Activated CD4-positive, alpha-beta memory T cell treated with anti-CD3 and anti-CD28 coated beads for 36 hours (primary cell): Measurements from ENCODE around the gene THADA. TPM values are rescaled to one million over a fixed set of nuclear protein-coding genes. Genes with fewer than 3 reads are reported as not detected.

Experiments
- CTCF ChIA-PET: fragments of 350-600 bp; sonication (Branson Sonifier 250); formaldehyde crosslinking; loops from one replicate; lab custom pipeline; 2021; ENCODE audit warnings: antibody characterized with exemption, inconsistent platforms; lab: Charles Lee
- POLR2A ChIA-PET: fragments of 350-600 bp; sonication (Branson Sonifier 250); formaldehyde crosslinking; loops from one replicate; lab custom pipeline; 2021; ENCODE audit warnings: antibody characterized with exemption; lab: Charles Lee
- DNase-seq: peaks from one replicate; pipeline ENCODE4 v3.0.0-alpha.2; 2020
- H3K27ac Mint-ChIP-seq: one replicate; pipeline ENCODE4 v1.8.0; 2021; ENCODE audit warnings: mixed read lengths
- H3K27me3 Mint-ChIP-seq: one replicate; pipeline ENCODE4 v1.8.0; 2021; ENCODE audit warnings: mixed read lengths
- H3K36me3 Mint-ChIP-seq: one replicate; pipeline ENCODE4 v1.8.0; 2021; ENCODE audit warnings: mixed read lengths
- H3K4me1 Mint-ChIP-seq: one replicate; pipeline ENCODE4 v1.8.0; 2021; ENCODE audit warnings: low read depth, mixed read lengths
- H3K4me3 Mint-ChIP-seq: one replicate; pipeline ENCODE4 v1.8.0; 2021; ENCODE audit warnings: mild to moderate bottlenecking, mixed read lengths
- H3K9me3 Mint-ChIP-seq: one replicate; pipeline ENCODE4 v1.8.0; 2021; ENCODE audit warnings: mixed read lengths
- intact Hi-C: fragments of 100-400 bp; cut with micrococcal nuclease; formaldehyde crosslinking; loops from one replicate; pipeline ENCODE4 v1.15.1; 2023
- total RNA-seq, 2 experiments: library from RNA; stranded (reverse); gene quantifications; one replicate each; pipeline ENCODE4 v1.2.3, GENCODE V29; 2021

The THADA gene
- total RNA-seq, 2 experiments from 2014 or later: 39.0 to 46.6 TPM

DNA sequence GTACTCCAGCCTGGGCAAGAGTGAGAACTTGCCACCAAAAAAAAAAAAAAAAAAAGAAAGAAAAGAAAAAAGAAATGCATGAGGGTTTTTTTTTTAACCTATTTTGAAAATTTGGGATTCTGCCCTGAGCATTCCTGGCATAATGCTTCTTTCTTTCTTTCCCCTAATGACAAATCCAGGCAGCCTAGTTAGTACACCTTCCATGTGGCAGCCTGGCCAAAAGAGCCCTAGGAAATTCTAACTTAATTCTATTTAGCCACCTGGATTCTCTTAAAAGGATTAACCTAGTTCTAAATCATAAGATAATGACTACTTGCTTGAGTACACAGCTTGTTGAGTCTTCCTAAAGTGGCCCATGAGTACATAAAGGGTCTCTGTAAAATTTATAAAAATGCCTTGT, 160.1 kb downstream of the THADA start:
- POLR2A ChIA-PET: no interaction called here
- H3K27me3 Mint-ChIP-seq: no peaks in the 10 kb centered on the region
- H3K9me3 Mint-ChIP-seq: no peaks in the 10 kb centered on the region
- no peak for DNase-seq
- no peak overlapping the region for H3K4me3 Mint-ChIP-seq
- H3K27ac Mint-ChIP-seq: no peak overlapping the region
- intact Hi-C loops: no loop called here
- CTCF ChIA-PET: no interaction called here
- peaks cover 2% of the 10 kb centered on the region for H3K4me1 Mint-ChIP-seq
- H3K36me3 Mint-ChIP-seq: peaks cover 23% of the 10 kb centered on the region

DNA sequence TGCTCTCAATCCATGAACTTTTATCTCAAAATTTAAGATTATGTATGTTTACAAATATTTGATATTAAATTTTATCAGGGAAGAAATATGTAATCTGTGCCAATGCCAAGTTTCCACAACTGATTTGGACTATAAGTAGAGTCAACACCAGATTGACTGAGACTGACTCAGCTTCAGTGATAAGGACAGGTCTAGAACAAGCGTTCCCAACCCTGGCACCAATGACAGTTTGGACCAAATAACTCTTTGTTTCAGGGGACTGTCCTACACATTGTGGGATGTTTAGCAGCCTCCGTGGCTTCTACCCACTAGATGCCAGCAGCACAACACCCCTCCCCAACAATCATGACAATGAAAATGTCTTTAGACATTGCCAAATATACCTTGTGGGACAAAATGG, 165.3 kb downstream of the THADA start:
- POLR2A ChIA-PET: no interaction called here

DNA sequence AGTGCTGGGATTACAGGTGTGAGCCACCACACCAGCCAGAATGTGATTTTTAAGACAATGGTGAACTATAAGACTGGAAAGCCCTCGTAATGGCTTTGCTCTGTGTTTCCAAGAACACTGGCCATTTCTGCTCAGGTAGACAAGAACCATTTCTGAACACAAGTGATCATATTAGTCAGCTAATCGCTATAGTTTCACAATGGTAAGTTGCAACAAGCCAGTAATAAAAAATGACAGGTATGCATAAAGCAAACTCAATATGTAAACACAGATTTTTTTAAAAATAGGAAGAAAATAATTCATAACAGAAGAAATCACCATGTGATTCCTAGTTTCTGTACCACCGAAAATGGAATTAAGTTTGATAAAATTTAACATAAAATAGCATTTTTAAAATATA, 166.5 kb downstream of the THADA start:
- Mint-ChIP-seq H3K4me3 (no peak overlapping the region), H3K27ac (no peak overlapping the region), H3K27me3 (no peaks in the 10 kb centered on the region), H3K36me3 (peaks cover 33% of the 10 kb centered on the region), H3K4me1 (peaks cover 32% of the 10 kb centered on the region), H3K9me3 (no peaks in the 10 kb centered on the region)
- intact Hi-C loops: loop anchor here (5.0 kb wide), 3 partner anchors 113 to 333 kb away; no protein-coding TSS in a partner anchor
- DNase-seq: no peak
- ChIA-PET POLR2A (no interaction called here), CTCF (no interaction called here)

More for the DNA sequence above, 165.3 kb downstream of the THADA start:
- H3K36me3 Mint-ChIP-seq: peaks cover 29% of the 10 kb centered on the region
- DNase-seq: no peak
- no peaks in the 10 kb centered on the region for H3K9me3 Mint-ChIP-seq
- H3K4me1 Mint-ChIP-seq: peaks cover 21% of the 10 kb centered on the region
- H3K27ac Mint-ChIP-seq: no peak overlapping the region
- intact Hi-C loops: no loop called here
- H3K4me3 Mint-ChIP-seq: no peak overlapping the region
- no peaks in the 10 kb centered on the region for H3K27me3 Mint-ChIP-seq
- CTCF ChIA-PET: no interaction called here

DNA sequence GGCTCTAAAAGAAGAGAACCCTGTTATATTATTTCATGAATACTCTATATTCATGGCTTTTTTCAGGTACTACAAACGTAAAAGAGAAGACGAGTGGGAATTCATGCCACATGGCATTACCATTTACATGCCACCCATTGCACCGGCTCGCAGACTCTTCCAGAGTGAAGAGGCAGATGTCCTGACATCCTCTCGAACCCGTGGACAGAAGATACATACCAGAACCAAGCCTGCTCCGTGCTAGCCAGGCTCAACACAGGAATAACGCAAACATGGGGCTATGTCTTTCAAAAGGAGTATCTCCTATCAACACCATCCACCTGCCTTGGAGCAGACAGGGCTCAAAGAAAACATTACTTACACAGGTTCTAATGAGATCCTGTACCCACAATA, 168.8 kb downstream of the THADA start:
- DNase-seq: no peak
- no peak overlapping the region for H3K4me3 Mint-ChIP-seq
- H3K4me1 Mint-ChIP-seq: peaks cover 37% of the 10 kb centered on the region
- peaks cover 38% of the 10 kb centered on the region for H3K36me3 Mint-ChIP-seq
- H3K27ac Mint-ChIP-seq: no peak overlapping the region
- no peaks in the 10 kb centered on the region for H3K9me3 Mint-ChIP-seq
- CTCF ChIA-PET: interaction anchor here (0.6 to 1.2 kb wide), 4 partner anchors 34 to 295 kb away, joined by 3 to 6 read pairs (median 4); no protein-coding TSS in a partner anchor
- no peaks in the 10 kb centered on the region for H3K27me3 Mint-ChIP-seq
- intact Hi-C loops: loop anchor here (2.0 to 5.0 kb wide), 4 partner anchors 115 to 335 kb away; no protein-coding TSS in a partner anchor
- POLR2A ChIA-PET: interaction anchor here (0.9 to 1.5 kb wide), 3 partner anchors 40 to 132 kb away, joined by 3 to 10 read pairs (median 4); no protein-coding TSS in a partner anchor

DNA sequence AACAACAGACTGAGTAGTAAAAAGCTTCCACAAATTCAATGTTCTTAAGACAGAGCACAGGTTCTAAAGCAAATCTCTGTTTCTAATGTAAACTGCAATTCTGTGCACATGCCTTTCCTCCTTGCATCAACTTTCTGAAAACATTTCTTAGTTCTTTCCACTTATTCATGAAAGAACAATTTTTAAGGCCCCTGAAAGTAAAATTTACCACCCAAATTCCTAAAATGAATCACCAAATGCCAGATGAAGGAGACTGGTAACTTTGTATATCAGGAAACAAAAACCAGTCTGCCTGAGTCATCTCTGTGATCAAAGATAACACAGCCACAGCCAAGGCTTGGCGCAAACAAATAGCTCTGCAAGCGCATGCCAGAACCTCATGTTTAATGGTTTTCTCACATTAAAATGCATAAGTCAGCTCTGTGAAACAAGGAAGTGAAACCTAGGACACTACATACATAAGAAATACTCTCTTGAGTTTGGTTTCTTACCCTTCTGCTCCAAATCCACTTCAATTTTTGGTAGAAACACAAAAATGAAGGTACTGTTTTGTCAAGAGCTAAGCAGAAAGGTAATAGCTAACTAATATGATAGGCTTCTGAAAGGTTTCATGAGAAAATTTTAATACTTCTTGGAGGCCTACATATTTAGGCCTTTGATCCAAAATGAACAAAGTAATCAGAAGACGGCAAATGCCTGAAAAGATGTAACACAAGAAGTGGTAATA, 169.4 kb downstream of the THADA start:
- peak; percentile 83 for DNase-seq
- intact Hi-C loops: loop anchor here (1.0 to 5.0 kb wide), 7 partner anchors 39 to 336 kb away; no protein-coding TSS in a partner anchor
- H3K4me1 Mint-ChIP-seq: peaks cover 37% of the 10 kb centered on the region
- H3K27ac Mint-ChIP-seq: peak overlapping the region; percentile 19
- H3K36me3 Mint-ChIP-seq: peaks cover 41% of the 10 kb centered on the region
- H3K9me3 Mint-ChIP-seq: no peaks in the 10 kb centered on the region
- H3K4me3 Mint-ChIP-seq: no peak overlapping the region
- H3K27me3 Mint-ChIP-seq: no peaks in the 10 kb centered on the region
- CTCF ChIA-PET: interaction anchor here (0.6 to 1.6 kb wide), 6 partner anchors 34 to 299 kb away, joined by 3 to 6 read pairs (median 4); no protein-coding TSS in a partner anchor
- POLR2A ChIA-PET: interaction anchor here (0.5 to 1.5 kb wide), 5 partner anchors 18 to 375 kb away, joined by 3 to 10 read pairs (median 3); no protein-coding TSS in a partner anchor

DNA sequence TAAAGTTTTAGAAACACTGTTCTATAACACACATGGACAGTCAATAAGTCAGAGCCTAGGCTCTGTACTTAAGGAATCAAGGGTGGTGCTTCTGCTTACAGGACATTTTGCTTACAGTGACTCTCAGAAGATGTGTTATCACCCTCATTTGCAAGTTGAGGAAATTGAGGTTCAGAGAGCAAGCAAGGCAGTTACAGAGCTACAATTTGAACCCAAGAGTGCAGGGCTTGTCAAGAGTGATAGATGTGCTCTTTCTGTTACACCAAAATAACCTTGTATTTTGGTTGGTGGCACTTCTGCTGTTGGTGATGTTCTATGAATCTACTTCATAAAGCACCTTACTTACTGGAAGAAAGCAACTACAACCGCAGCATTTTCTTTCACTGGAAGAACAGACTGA, 170.2 kb downstream of the THADA start:
- Mint-ChIP-seq H3K4me3 (no peak overlapping the region), H3K4me1 (peaks cover 37% of the 10 kb centered on the region), H3K27ac (no peak overlapping the region)

DNA sequence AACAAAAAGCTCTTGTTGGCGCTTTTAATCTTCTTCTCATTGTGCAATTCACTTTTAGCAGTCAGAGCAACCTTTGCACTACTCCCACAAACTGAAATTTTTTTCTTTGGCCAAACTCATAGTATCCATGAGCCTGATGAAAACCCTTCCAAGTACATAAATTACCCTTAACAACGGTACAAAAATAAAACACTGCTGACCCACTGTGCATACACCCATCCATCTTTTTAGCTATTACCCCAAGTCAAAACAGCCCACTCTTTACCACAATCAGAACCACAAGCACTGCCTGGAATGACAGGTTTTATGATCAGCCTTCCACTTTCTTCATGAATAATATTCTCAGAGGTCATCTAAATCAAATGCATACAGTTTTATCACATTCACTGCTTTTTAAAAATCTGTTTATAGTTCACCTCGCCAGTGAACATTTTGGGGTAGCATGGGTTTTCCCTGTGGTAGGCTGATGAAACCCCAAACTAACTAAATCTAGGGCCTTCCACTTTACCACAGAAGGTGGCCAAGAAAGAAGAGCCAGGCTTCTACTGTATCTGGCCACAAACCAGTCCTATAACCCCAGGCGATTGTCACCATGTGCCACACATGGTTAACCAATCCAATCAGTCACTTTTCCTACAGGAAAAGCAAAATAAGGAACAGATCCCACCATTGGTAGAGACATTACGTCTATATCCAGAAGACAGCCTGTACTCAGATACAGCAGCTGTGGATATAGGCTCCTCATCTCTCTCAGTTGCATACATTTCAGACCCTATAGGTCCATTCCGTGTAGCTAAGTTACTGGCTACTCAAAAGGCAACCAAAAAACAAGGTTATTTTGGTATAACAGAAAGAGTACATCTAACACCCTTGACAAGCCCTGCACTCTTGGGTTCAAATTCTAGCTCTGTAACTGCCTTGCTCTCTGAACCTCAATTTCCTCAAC, 171.3 kb downstream of the THADA start:
- H3K4me3 Mint-ChIP-seq: no peak overlapping the region
- H3K27me3 Mint-ChIP-seq: no peaks in the 10 kb centered on the region
- H3K27ac Mint-ChIP-seq: no peak overlapping the region
- no peaks in the 10 kb centered on the region for H3K9me3 Mint-ChIP-seq
- CTCF ChIA-PET: interaction anchor here (0.6 to 1.6 kb wide), 3 partner anchors 18 to 54 kb away, joined by 3 to 5 read pairs (median 3); no protein-coding TSS in a partner anchor
- DNase-seq: peak; percentile 30
- peaks cover 43% of the 10 kb centered on the region for H3K36me3 Mint-ChIP-seq
- intact Hi-C loops: loop anchor here (5.0 kb wide), 3 partner anchors 118 to 338 kb away; no protein-coding TSS in a partner anchor
- POLR2A ChIA-PET: interaction anchor here (0.5 to 1.4 kb wide), 4 partner anchors 37 to 174 kb away, joined by 3 to 5 read pairs (median 4); no protein-coding TSS in a partner anchor
- H3K4me1 Mint-ChIP-seq: peaks cover 36% of the 10 kb centered on the region

More for the DNA sequence above, 170.2 kb downstream of the THADA start:
- no peak for DNase-seq
- peaks cover 39% of the 10 kb centered on the region for H3K36me3 Mint-ChIP-seq
- CTCF ChIA-PET: interaction anchor here (1.6 kb wide), 1 partner anchor 53 kb away, joined by 5 read pairs; no protein-coding TSS in a partner anchor
- no peaks in the 10 kb centered on the region for H3K9me3 Mint-ChIP-seq
- POLR2A ChIA-PET: interaction anchor here (0.5 to 1.5 kb wide), 2 partner anchors 17 to 130 kb away, joined by 3 to 4 read pairs; no protein-coding TSS in a partner anchor
- intact Hi-C loops: loop anchor here (1.0 to 5.0 kb wide), 7 partner anchors 38 to 337 kb away; no protein-coding TSS in a partner anchor
- no peaks in the 10 kb centered on the region for H3K27me3 Mint-ChIP-seq

DNA sequence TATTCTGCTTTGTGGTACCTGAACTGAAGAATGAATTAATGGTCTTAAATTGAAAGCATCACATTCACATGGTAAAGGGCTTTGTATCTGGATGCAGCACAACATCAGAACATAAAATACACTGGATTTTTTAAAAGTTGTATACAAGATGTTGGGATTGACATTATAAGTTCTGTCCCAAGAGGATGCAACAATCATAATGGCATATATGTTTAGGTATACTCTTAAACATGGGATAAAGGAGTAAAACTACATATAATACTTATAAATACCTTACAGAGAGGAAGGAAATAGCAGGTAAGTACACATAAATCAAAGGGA, 171.9 kb downstream of the THADA start:
- Mint-ChIP-seq H3K27me3 (no peaks in the 10 kb centered on the region), H3K36me3 (peaks cover 43% of the 10 kb centered on the region), H3K9me3 (no peaks in the 10 kb centered on the region), H3K4me1 (peaks cover 36% of the 10 kb centered on the region), H3K4me3 (no peak overlapping the region), H3K27ac (no peak overlapping the region)
- POLR2A ChIA-PET: interaction anchor here (0.5 to 1.4 kb wide), 4 partner anchors 37 to 175 kb away, joined by 3 to 5 read pairs (median 4); no protein-coding TSS in a partner anchor
- intact Hi-C loops: no loop called here
- CTCF ChIA-PET: interaction anchor here (1.3 kb wide), 1 partner anchor 17 kb away, joined by 3 read pairs; no protein-coding TSS in a partner anchor
- DNase-seq: no peak

DNA sequence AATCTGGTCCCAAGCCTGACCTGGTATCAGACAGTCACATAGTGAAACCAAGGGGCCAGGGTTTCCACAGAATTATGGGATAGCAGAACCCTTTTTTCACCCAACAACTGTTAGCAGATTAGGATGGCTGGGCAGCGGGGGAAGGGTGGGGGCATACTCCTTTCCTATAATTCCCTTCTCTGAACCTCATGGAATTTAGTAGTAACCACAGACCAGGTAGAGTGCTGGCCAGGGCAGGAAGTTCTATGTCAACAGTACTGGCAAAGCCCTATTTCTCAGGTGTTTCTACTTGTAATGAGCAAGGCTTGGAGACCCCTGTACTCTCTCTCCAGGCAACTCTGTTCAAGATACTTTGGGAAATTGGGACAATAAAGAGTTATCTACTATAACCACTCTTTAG, 174.6 kb downstream of the THADA start:
- DNase-seq: no peak
- H3K4me1 Mint-ChIP-seq: peaks cover 22% of the 10 kb centered on the region
- peaks cover 33% of the 10 kb centered on the region for H3K36me3 Mint-ChIP-seq
- no peaks in the 10 kb centered on the region for H3K9me3 Mint-ChIP-seq
- no peak overlapping the region for H3K4me3 Mint-ChIP-seq
- H3K27me3 Mint-ChIP-seq: no peaks in the 10 kb centered on the region
- H3K27ac Mint-ChIP-seq: no peak overlapping the region
- ChIA-PET CTCF (no interaction called here), POLR2A (no interaction called here)
- intact Hi-C loops: loop anchor here (2.0 kb wide), 1 partner anchor 18 kb away; no protein-coding TSS in a partner anchor

DNA sequence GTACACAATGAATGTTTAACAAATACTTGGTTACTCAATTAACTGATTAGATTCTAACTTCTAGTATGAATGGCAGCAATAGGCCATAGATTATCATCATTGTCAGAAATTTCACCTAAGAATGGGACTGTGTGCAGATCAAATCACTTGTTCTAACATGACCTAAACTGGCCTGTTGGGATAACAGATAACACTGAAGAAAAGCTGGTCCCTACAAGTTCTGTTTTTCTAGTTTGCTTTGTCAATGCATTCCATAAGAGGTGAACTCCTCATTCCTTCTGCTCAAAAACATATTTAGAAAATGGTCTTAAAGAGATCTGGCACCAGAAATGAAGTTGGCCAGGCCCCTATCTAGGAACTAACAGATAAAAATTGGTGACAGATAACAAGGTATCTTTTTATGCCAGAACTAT, 175.4 kb downstream of the THADA start:
- DNase-seq: no peak
- no peak overlapping the region for H3K27ac Mint-ChIP-seq
- no peak overlapping the region for H3K4me3 Mint-ChIP-seq
- ChIA-PET CTCF (no interaction called here), POLR2A (no interaction called here)
- peaks cover 15% of the 10 kb centered on the region for H3K4me1 Mint-ChIP-seq
- peaks cover 32% of the 10 kb centered on the region for H3K36me3 Mint-ChIP-seq
- intact Hi-C loops: loop anchor here (2.0 kb wide), 1 partner anchor 18 kb away; no protein-coding TSS in a partner anchor
- H3K9me3 Mint-ChIP-seq: no peaks in the 10 kb centered on the region
- no peaks in the 10 kb centered on the region for H3K27me3 Mint-ChIP-seq

DNA sequence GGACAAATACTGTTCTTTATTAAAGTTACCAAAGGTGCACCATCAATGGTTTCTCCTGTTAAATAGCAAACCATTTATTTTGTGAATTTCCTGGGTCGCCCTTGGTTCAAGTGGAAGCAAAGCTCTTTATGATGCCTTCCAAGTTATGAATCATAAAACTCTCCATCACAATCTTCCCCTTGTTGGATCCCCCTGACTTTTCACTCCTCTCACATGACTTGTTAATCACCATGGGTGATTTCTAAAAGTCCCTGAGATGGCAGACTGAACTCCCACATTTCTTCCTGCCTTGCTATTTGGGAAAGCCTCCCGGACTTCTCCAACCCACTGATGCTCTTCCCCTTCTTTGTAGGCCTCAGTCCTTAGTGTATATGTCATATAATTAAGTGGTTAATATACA, 176.0 kb downstream of the THADA start:
- Mint-ChIP-seq H3K36me3 (peaks cover 29% of the 10 kb centered on the region), H3K27me3 (no peaks in the 10 kb centered on the region), H3K4me3 (no peak overlapping the region), H3K4me1 (peaks cover 10% of the 10 kb centered on the region), H3K27ac (no peak overlapping the region), H3K9me3 (no peaks in the 10 kb centered on the region)
- ChIA-PET POLR2A (no interaction called here), CTCF (no interaction called here)
- DNase-seq: no peak
- intact Hi-C loops: loop anchor here (2.0 kb wide), 1 partner anchor 17 kb away; no protein-coding TSS in a partner anchor
